Kidney (tissue), 14 donors: ENCODE data around the gene AP2A1. TPM values are rescaled to one million over a fixed set of nuclear protein-coding genes. Genes with fewer than 3 reads are reported as not detected.
A peak's percentile ranks its signal among the peaks of the same experiment; 100 is the strongest.

Experiments used
- DNase-seq, 5 donors: peaks; one replicate each; pipeline ENCODE4 v3.0.0-alpha.2; 2013 to 2020
- FAIRE-seq: peaks from 2 replicates; lab custom pipeline; 2012; peaks lifted over from hg19 to GRCh38; lab: Jason Lieb, UNC
- H3K27ac ChIP-seq, 2 donors: one replicate each; pipeline ENCODE4 v1.7.0; 2013; ENCODE audit warnings: low read depth in 2 of 2, low read length in 2 of 2, inconsistent platforms in 1 of 2
- H3K27me3 ChIP-seq: one replicate; pipeline ENCODE4 v1.7.1; 2013; ENCODE audit warnings: low read length, inconsistent platforms; ENCODE audit not compliant: control insufficient read depth, insufficient read depth
- H3K36me3 ChIP-seq, 3 donors: one replicate each; pipeline versions ENCODE4 v1.7.0 to v1.7.1; 2013; ENCODE audit warnings: low read length in 3 of 3, control low read depth in 1 of 3, inconsistent platforms in 1 of 3; ENCODE audit not compliant: insufficient read depth in 3 of 3, control insufficient read depth in 2 of 3
- H3K4me1 ChIP-seq, 3 donors: one replicate each; pipeline versions ENCODE4 v1.7.0 to v1.7.1; 2013; ENCODE audit warnings: low read length in 3 of 3, inconsistent platforms in 1 of 3, low read depth in 1 of 3; ENCODE audit not compliant: control insufficient read depth in 2 of 3, insufficient read depth in 2 of 3
- H3K4me3 ChIP-seq, 3 donors: one replicate each; pipeline versions ENCODE4 v1.7.0 to v1.8.1; 2013; ENCODE audit warnings: low read length in 3 of 3, control low read depth in 1 of 3, inconsistent platforms in 1 of 3
- H3K9ac ChIP-seq, 3 donors: one replicate each; pipeline versions ENCODE4 v1.7.0 to v1.7.1; 2013; ENCODE audit warnings: low read length in 3 of 3, control low read depth in 1 of 3, inconsistent platforms in 1 of 3
- H3K9me3 ChIP-seq, 3 donors: one replicate each; pipeline versions ENCODE4 v1.7.0 to v1.7.1; 2013; ENCODE audit warnings: low read length in 3 of 3, control low read depth in 1 of 3, inconsistent platforms in 1 of 3; ENCODE audit not compliant: control insufficient read depth in 2 of 3, insufficient read depth in 1 of 3
- intact Hi-C: fragments of 100-400 bp; cut with DNase I; formaldehyde crosslinking; loops from one replicate; pipeline ENCODE4 v1.11.1; 2022
- polyA plus RNA-seq: library from polyadenylated mRNA; stranded (reverse); fragments of 350-450 nt; fragmentation: Illumina TruSeq; extraction: RNeasy Lipid Tissue Mini Kit (QIAGEN cat#74804); gene quantifications from one replicate; pipeline ENCODE4 v1.2.3, GENCODE V29; 2014; ENCODE audit warnings: low read depth, low replicate concordance; ENCODE audit not compliant: insufficient read depth
- total RNA-seq: library from RNA; stranded (reverse); fragmentation: NEBNext Ultra II Directional; extraction: Animal tissue kit (Norgen Biotek cat#: 25700); gene quantifications from one replicate; pipeline ENCODE4 v1.2.1, GENCODE V29; 2021
- TF ChIP-seq, protein P1 (sequence below): IDR thresholded peaks from 3 replicates; pipeline ENCODE4 v1.5.1; 2012; ENCODE audit warnings: mild to moderate bottlenecking, moderate library complexity, borderline replicate concordance; ENCODE audit not compliant: insufficient read depth; ENCODE audit errors: extremely low read depth
- donor health status: control.
- donor health status: control.
- donor health status: control.
- donor health status: control.
- donor health status: control.
- donor health status: DM: yes; HTN: yes; CAD: no.
- donor health status: Normal renal cell carcinoma (clear cell type).

The AP2A1 gene
- total and polyA plus RNA-seq, 2 donors from 2014 or later: 32.0 to 70.0 TPM

DNA sequence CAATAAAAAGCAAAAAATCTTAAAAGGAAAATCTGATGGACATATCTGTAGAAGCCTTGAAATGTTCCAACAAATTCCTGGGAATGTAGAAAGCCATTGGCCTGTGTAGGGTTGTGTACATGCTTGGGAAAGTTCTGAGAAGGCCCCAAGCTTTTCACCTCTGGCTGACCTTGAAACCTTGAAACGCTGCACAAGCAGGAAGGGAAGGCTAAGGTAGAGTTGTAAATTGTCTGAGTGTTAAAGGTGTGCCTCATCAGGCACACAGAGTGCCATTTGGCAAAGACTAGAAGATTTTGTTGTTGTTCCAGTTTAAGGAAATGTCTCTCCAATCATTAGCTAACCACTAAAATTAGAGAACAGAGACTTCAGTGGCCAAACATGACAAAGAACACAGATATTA, 14.1 kb upstream of the AP2A1 start:
- TF ChIP-seq, protein P1, sequence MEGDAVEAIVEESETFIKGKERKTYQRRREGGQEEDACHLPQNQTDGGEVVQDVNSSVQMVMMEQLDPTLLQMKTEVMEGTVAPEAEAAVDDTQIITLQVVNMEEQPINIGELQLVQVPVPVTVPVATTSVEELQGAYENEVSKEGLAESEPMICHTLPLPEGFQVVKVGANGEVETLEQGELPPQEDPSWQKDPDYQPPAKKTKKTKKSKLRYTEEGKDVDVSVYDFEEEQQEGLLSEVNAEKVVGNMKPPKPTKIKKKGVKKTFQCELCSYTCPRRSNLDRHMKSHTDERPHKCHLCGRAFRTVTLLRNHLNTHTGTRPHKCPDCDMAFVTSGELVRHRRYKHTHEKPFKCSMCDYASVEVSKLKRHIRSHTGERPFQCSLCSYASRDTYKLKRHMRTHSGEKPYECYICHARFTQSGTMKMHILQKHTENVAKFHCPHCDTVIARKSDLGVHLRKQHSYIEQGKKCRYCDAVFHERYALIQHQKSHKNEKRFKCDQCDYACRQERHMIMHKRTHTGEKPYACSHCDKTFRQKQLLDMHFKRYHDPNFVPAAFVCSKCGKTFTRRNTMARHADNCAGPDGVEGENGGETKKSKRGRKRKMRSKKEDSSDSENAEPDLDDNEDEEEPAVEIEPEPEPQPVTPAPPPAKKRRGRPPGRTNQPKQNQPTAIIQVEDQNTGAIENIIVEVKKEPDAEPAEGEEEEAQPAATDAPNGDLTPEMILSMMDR: no peak
- no peaks in the 10 kb centered on the region for H3K27me3 ChIP-seq
- FAIRE-seq (no peak), DNase-seq (no peak)
- H3K4me1 ChIP-seq: no peaks in the 10 kb centered on the region
- H3K9ac ChIP-seq: no peak overlapping the region
- peaks cover 0 to 7% (median 0%) of the 10 kb centered on the region in 3 donors for H3K9me3 ChIP-seq
- no peaks in the 10 kb centered on the region for H3K36me3 ChIP-seq
- intact Hi-C loops: no loop called here
- no peak overlapping the region for H3K4me3 ChIP-seq
- no peak overlapping the region for H3K27ac ChIP-seq

DNA sequence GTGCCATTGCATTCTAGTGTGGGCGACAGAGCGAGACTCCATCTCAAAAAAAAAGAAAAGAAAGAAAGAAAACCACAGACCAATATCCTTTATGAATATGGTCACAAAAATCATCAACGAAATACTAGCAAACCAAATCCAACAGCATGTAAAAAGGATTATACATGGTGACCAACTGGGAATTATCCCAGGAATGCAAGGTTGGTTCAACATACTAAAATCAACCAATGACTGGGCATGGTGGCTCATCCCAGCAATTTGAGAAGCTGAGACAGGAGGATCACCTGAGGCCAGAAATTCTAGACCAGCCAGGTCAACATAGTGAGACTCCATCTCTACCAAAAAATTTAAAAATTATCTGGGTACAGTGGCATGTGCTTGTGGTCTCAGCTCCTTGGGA, 10.8 kb upstream of the AP2A1 start:
- intact Hi-C loops: no loop called here
- Histone ChIP-seq H3K4me3 (no peak overlapping the region), H3K27me3 (no peaks in the 10 kb centered on the region), H3K27ac (no peak overlapping the region), H3K9ac (no peak overlapping the region), H3K36me3 (no peaks in the 10 kb centered on the region), H3K9me3 (peaks cover 0 to 7% (median 0%) of the 10 kb centered on the region in 3 donors), H3K4me1 (no peaks in the 10 kb centered on the region)
- DNase-seq (no peak), FAIRE-seq (no peak)
- TF ChIP-seq, protein P1: no peak

DNA sequence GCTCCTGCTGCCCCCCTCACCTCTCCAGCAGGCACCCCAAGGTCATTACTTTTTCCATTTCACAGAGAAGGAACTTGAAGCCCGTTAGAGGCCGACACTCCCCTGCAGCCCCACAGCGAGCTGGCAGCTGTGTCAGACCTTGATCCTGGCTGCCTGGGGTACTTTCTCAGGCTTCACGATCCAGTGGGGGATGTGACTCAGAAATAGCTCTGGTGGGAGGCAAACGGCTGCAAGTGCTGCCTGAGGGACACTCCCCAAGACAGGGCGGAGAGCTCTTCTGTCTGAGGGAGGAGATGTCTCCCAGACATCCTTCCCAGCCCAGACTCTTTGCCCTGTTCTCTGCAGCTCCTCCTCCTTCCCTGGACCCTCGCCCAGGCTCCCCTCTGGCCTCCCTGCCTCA, 8.5 kb upstream of the AP2A1 start:
- no peak overlapping the region for H3K9ac ChIP-seq

More for the DNA sequence above, 8.5 kb upstream of the AP2A1 start:
- Histone ChIP-seq H3K9me3 (peaks cover 0 to 7% (median 0%) of the 10 kb centered on the region in 3 donors), H3K4me3 (no peak overlapping the region), H3K36me3 (no peaks in the 10 kb centered on the region), H3K27ac (no peak overlapping the region), H3K4me1 (no peaks in the 10 kb centered on the region), H3K27me3 (no peaks in the 10 kb centered on the region)
- intact Hi-C loops: no loop called here
- DNase-seq (peak in 1 of 5 donors; percentile 12), FAIRE-seq (no peak)
- TF ChIP-seq, protein P1: no peak
